Measurements from ENCODE around the gene IL10.
"Not testable (repeated sequence)": the region's sequence is repeated elsewhere in the genome, so short reads cannot be mapped to it uniquely, and the experiment has no call there.

The IL10 gene

DNA sequence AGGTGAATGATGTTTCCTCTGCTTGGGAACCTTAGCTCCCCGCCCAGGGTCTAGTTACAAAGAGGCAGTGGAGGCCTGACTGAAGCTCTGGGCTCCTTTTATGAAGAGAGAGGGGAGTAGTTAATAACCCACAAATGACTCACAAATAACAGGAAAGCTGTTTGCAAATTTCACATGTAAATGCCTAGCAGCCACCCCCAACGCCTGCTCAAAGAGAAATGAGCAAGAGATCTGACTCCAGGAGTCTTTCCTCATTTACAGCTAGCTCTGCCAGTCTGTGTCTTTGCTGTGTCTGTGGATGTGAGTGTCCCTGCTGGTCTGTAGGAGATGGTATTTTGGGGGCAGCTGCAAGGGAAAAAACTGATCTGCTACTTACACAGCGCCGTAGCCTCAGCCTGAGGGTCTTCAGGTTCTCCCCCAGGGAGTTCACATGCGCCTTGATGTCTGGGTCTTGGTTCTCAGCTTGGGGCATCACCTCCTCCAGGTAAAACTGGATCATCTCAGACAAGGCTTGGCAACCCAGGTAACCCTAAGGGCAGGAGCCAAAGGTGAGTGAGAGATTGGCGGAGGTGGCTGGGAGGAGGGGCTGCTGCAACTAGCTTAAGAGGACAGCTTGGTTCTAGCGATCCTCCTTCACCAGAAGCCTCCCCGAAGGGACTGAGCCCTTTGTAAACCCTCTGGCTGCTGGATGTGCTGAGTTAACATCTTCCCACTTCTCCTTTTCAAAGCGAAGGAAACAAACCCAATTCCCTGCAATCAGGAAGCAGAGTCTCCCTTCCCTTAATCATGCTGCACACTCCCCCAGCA, 1.6 kb downstream of the IL10 start, which contains the start of gene IL19:
IL19 (plus strand) TSS at position 243 of the 807 bp plus-strand sequence. CDS start 65,890 bp downstream, outside the sequence.
- intact Hi-C loops (cut with DNase I; ENCODE audit: low total_unique reads), result no loop called here
- no peak within 1 kb of the TSS for H3K27ac ChIP-seq
- H3K27me3 ChIP-seq, result peaks cover 0 to 8% of the 10 kb centered on the region in 2 donors
- no peak within 1 kb of the TSS for H3K4me3 ChIP-seq
- peak in 1 of 2 donors; percentile 34 for DNase-seq
- TF ChIP-seq, protein P1, sequence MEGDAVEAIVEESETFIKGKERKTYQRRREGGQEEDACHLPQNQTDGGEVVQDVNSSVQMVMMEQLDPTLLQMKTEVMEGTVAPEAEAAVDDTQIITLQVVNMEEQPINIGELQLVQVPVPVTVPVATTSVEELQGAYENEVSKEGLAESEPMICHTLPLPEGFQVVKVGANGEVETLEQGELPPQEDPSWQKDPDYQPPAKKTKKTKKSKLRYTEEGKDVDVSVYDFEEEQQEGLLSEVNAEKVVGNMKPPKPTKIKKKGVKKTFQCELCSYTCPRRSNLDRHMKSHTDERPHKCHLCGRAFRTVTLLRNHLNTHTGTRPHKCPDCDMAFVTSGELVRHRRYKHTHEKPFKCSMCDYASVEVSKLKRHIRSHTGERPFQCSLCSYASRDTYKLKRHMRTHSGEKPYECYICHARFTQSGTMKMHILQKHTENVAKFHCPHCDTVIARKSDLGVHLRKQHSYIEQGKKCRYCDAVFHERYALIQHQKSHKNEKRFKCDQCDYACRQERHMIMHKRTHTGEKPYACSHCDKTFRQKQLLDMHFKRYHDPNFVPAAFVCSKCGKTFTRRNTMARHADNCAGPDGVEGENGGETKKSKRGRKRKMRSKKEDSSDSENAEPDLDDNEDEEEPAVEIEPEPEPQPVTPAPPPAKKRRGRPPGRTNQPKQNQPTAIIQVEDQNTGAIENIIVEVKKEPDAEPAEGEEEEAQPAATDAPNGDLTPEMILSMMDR (IDR thresholded peaks at IDR 0.05), result no peak
- H3K9me3 ChIP-seq, result no peaks in the 10 kb centered on the region
- no peaks in the 10 kb centered on the region for H3K4me1 ChIP-seq
- no peaks in the 10 kb centered on the region for H3K36me3 ChIP-seq

DNA sequence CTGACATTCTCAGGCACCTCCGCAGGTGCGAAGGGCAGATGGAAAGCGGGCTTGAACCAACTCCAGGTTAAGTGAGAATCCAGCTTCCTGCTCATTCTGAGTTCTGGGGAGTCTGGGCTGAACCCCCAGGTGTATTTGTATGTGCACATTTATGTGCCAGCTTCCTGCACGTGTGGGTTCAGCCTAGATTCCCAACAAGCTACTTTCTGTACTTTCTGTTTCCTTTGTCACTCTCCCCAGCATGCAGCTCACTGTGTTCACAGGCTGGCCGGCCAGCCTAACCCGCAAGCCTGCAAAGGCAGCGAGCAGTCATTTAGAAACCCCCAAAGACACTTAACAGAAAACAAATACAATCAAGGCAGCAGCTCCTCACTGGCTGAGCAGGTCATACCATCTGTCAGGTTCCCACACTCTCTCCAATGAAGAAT, 3.0 kb downstream of the IL10 start:
- Histone ChIP-seq H3K27me3 (peaks cover 0 to 7% of the 10 kb centered on the region in 2 donors), H3K4me3 (no peak overlapping the region), H3K36me3 (no peaks in the 10 kb centered on the region), H3K9me3 (no peaks in the 10 kb centered on the region), H3K4me1 (no peaks in the 10 kb centered on the region), H3K27ac (no peak overlapping the region)
- DNase-seq, result no peak
- intact Hi-C loops (cut with DNase I; ENCODE audit: low total_unique reads), result no loop called here
- TF ChIP-seq, protein P1 (IDR thresholded peaks at IDR 0.05), result no peak

DNA sequence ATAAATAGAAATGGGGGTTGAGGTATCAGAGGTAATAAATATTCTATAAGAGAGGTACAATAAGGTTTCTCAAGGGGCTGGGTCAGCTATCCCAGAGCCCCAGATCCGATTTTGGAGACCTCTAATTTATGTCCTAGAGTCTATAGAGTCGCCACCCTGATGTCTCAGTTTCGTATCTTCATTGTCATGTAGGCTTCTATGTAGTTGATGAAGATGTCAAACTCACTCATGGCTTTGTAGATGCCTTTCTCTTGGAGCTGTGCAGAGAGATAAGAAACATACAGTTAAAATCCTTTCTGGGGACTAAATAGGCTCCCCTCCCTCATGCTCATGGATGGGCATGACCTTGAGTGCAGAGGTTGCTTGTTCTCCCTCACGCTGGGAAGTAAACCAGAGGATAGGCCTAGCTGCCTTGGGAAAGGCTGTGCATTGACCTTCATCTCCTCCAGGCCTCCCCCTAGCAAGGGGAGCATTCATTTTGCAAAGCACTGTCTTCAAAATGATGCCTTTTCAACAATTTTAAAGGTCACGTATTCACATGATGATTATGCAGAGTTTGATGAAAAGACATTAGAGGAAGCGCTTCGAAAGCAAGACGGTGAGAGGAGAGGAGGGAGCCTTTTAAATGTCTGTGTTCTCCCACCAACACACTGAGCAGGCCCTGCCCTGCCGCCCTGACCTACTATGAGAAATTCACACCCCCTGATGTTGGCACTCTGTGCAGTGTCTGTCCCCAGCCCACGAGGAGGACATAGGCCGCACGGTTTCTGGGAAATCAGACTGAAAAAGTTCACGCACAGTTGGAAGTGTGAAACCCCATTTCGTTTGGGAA, 3.6 kb downstream of the IL10 start:
- intact Hi-C loops (cut with DNase I; ENCODE audit: low total_unique reads), result no loop called here
- Histone ChIP-seq H3K4me1 (no peaks in the 10 kb centered on the region), H3K4me3 (no peak overlapping the region)

DNA sequence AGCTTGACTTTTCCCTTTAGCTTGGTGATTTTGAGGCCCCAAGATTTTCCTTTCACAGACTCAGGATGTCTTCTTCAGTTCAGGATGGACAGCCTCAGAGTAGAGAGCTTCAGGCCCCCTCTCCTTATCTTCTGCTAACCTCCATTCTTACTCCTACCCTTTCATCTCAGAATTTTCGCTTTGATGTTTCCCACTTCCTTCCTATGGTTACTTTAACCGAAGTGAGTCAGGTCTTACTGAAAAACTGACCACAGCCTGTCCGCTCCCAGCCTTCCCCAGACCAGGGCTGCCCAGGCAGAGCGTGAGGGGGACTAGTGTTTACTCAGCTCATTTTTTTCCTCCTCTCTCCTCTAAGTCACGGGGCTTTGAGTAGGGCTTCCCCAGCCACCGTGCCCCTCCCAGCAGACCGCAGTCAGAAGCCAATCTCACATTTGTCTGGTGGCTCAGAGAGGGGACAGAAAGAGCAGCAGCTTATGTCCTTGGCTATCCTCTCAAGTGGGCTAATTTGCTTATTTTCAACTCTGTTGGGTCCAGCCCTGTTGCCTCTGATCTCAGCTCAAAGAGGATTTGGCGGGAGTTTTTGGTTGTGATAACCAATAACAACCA, 5.9 kb downstream of the IL10 start:
- DNase-seq, result peak; percentile 67 to 78
- no peaks in the 10 kb centered on the region for H3K4me1 ChIP-seq
- no peak overlapping the region for H3K27ac ChIP-seq
- H3K36me3 ChIP-seq, result no peaks in the 10 kb centered on the region
- H3K4me3 ChIP-seq, result no peak overlapping the region
- H3K27me3 ChIP-seq, result peaks cover 0 to 13% of the 10 kb centered on the region in 2 donors
- TF ChIP-seq, protein P1 (IDR thresholded peaks at IDR 0.05), result no peak
- H3K9me3 ChIP-seq, result peaks cover 0 to 8% (median 0%) of the 10 kb centered on the region in 3 donors
- intact Hi-C loops (cut with DNase I; ENCODE audit: low total_unique reads), result no loop called here

More for the DNA sequence above, 3.6 kb downstream of the IL10 start:
- TF ChIP-seq, protein P1 (IDR thresholded peaks at IDR 0.05), result no peak
- Histone ChIP-seq H3K36me3 (no peaks in the 10 kb centered on the region), H3K9me3 (peaks cover 0 to 2% (median 0%) of the 10 kb centered on the region in 3 donors), H3K27me3 (peaks cover 0 to 6% of the 10 kb centered on the region in 2 donors), H3K27ac (no peak overlapping the region)
- DNase-seq, result no peak

DNA sequence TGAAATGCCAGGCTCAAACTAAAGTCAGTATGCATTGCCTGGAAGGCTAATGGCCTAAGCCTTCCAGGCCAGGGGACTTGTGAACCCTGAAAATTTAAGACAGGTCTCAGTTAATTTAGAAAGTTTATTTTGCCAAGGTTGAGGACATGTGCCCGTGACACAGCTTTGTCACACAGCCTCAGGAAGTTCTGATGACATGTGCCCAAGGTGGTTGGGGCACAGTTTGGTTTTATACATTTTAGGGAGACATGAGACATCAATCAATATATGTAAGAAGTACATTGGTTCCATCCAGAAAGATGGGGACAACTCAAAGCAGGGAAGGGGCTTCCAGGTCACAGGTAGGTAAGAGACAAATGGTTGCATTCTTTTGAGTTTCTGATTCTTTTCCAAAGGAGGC, 6.5 kb downstream of the IL10 start:
- H3K4me1 ChIP-seq; DNase-seq; H3K27ac ChIP-seq; intact Hi-C loops (cut with DNase I; ENCODE audit: low total_unique reads); H3K9me3 ChIP-seq; H3K4me3 ChIP-seq; H3K36me3 ChIP-seq: not testable (repeated sequence)
- peaks cover 0 to 14% of the 10 kb centered on the region in 2 donors for H3K27me3 ChIP-seq

DNA sequence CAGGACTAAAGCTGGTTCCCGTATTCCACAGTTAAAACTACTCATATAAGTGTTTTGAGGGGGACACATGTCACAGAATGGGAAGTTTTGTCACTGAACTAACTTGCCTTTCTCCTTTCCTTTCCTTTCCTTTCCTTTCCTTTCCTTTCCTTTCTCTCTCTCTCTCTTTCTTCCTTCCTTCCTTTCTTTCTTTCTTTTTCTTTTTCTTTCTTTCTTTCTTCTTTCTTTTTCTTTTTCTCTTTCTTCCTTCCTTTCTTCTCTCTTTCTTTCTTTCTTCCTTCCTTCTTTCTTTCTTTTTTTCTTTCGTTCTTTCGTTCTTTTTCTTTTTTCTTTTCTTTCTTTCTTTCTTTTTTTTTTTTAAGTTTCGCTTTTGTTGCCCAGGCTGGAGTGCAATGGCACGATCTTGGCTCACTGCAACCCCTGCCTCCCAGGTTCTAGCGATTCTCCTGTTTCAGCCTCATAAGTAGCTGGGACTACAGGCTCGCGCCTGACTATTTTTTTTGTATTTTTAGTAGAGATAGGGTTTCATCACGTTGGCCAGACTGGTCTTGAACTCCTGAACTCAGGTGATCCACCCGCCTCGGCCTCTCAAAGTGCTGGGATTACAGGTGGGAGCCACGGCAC, 9.4 kb downstream of the IL10 start:
- DNase-seq; intact Hi-C loops (cut with DNase I; ENCODE audit: low total_unique reads); H3K4me3 ChIP-seq; H3K27ac ChIP-seq; H3K36me3 ChIP-seq; H3K4me1 ChIP-seq; H3K9me3 ChIP-seq: not testable (repeated sequence)
- H3K27me3 ChIP-seq, result peaks cover 0 to 16% of the 10 kb centered on the region in 2 donors
